ENCODE data around the gene FTO. TPM values are rescaled to one million over a fixed set of nuclear protein-coding genes. Genes with fewer than 3 reads are reported as not detected.

FTO gene
- polyA plus RNA-seq, 1 donor from 2014 or later: 80.1 TPM

GRCh38 chr16:53782148-53782547 lies 78.2 kb downstream of the FTO start:
- no peaks in the 10 kb centered on the region for H3K27me3 ChIP-seq (ENCODE audit: insufficient read depth, low read depth, low read length)
- no peaks in the 10 kb centered on the region for H3K9me3 ChIP-seq (ENCODE audit: low read length)
- TF ChIP-seq POLR2AphosphoS5 (IDR thresholded peaks at IDR 0.05): no peak
- TF ChIP-seq RAD21 (conservative IDR thresholded peaks at IDR 0.05): no peak
- no peak for TF ChIP-seq EP300 (conservative IDR thresholded peaks at IDR 0.05; ENCODE audit: poor library complexity, severe bottlenecking)
- TF ChIP-seq TAF1 (IDR thresholded peaks at IDR 0.05; ENCODE audit: low read depth): no peak
- no peak for TF ChIP-seq CTCF (IDR thresholded peaks at IDR 0.05; ENCODE audit: poor library complexity, severe bottlenecking)
- no peak for TF ChIP-seq EZH2 (IDR thresholded peaks at IDR 0.05; ENCODE audit: borderline replicate concordance, insufficient read depth, low read length, poor library complexity, severe bottlenecking)
- TF ChIP-seq MXI1 (conservative IDR thresholded peaks at IDR 0.05; ENCODE audit: poor library complexity, severe bottlenecking): no peak
- TF ChIP-seq SMC3 (conservative IDR thresholded peaks at IDR 0.05; ENCODE audit: poor library complexity): no peak
- TF ChIP-seq REST (IDR thresholded peaks at IDR 0.05; ENCODE audit: borderline replicate concordance): no peak
- no peak overlapping the region for H3K27ac ChIP-seq (ENCODE audit: low read length)
- H3K9me2 ChIP-seq (ENCODE audit: insufficient read depth, low read length): no peaks in the 10 kb centered on the region
- no peak overlapping the region for H3K9ac ChIP-seq (ENCODE audit: low read length)
- no peaks in the 10 kb centered on the region for H3F3A ChIP-seq (ENCODE audit: insufficient read depth, low read length, poor library complexity, severe bottlenecking)
- H3K79me2 ChIP-seq (replicated peaks; ENCODE audit: insufficient read depth, low read length): no peaks in the 10 kb centered on the region
- H2AFZ ChIP-seq (ENCODE audit: low read depth, low read length): no peak overlapping the region
- H4K20me1 ChIP-seq (ENCODE audit: insufficient read depth): no peaks in the 10 kb centered on the region
- no peaks in the 10 kb centered on the region for H3K36me3 ChIP-seq (ENCODE audit: insufficient read depth, low read length)
- no peak overlapping the region for H3K4me3 ChIP-seq (ENCODE audit: low read length)
- no peak overlapping the region for H3K4me2 ChIP-seq (ENCODE audit: low read length)

- H3K27ac ChIP-seq (ENCODE audit: low read length): no peak overlapping the region
- H3K9ac ChIP-seq (ENCODE audit: low read length): no peak overlapping the region
- no peaks in the 10 kb centered on the region for H3K79me2 ChIP-seq (replicated peaks; ENCODE audit: insufficient read depth, low read length)
- no peaks in the 10 kb centered on the region for H3F3A ChIP-seq (ENCODE audit: insufficient read depth, low read length, poor library complexity, severe bottlenecking)
- H2AFZ ChIP-seq (ENCODE audit: low read depth, low read length): no peak overlapping the region
- H3K4me3 ChIP-seq (ENCODE audit: low read length): no peak overlapping the region
- H4K20me1 ChIP-seq (ENCODE audit: insufficient read depth): no peaks in the 10 kb centered on the region
- H3K36me3 ChIP-seq (ENCODE audit: insufficient read depth, low read length): no peaks in the 10 kb centered on the region
- H3K9me3 ChIP-seq (ENCODE audit: low read length): no peaks in the 10 kb centered on the region
- H3K4me2 ChIP-seq (ENCODE audit: low read length): no peak overlapping the region
- no peaks in the 10 kb centered on the region for H3K9me2 ChIP-seq (ENCODE audit: insufficient read depth, low read length)
- no peaks in the 10 kb centered on the region for H3K27me3 ChIP-seq (ENCODE audit: insufficient read depth, low read depth, low read length)
- TF ChIP-seq EZH2 (IDR thresholded peaks at IDR 0.05; ENCODE audit: borderline replicate concordance, insufficient read depth, low read length, poor library complexity, severe bottlenecking): no peak
- no peak for TF ChIP-seq RAD21 (conservative IDR thresholded peaks at IDR 0.05)
- TF ChIP-seq MXI1 (conservative IDR thresholded peaks at IDR 0.05; ENCODE audit: poor library complexity, severe bottlenecking): no peak
- no peak for TF ChIP-seq CTCF (IDR thresholded peaks at IDR 0.05; ENCODE audit: poor library complexity, severe bottlenecking)
- no peak for TF ChIP-seq REST (IDR thresholded peaks at IDR 0.05; ENCODE audit: borderline replicate concordance)
Measured at GRCh38 chr16:53784291-53784690, 80.3 kb downstream of the FTO start.

Measured in neural cell (in vitro differentiated cells).